GM19324 (cell line): ENCODE results near the gene STX8.

Experiments
- ATAC-seq: cut with Tn5 transposase; IDR thresholded peaks from one replicate; pipeline ENCODE4 v1.9.1; 2021; ENCODE audit warnings: mild to moderate bottlenecking, moderate library complexity; ENCODE audit not compliant: unreplicated experiment, low FRiP score

Gene STX8

GRCh38 chr17:9512323-9513168, 63.1 kb downstream of the STX8 start:
- ATAC-seq: no peak

GRCh38 chr17:9509236-9509816, 66.3 kb downstream of the STX8 start:
- ATAC-seq: no peak

GRCh38 chr17:9499041-9499440, 76.6 kb downstream of the STX8 start:
- ATAC-seq: no peak

- ATAC-seq: no peak
Observed at GRCh38 chr17:9498490-9498889, 77.1 kb downstream of the STX8 start.

GRCh38 chr17:9488556-9488955, 87.1 kb downstream of the STX8 start:
- no peak for ATAC-seq

- ATAC-seq: no peak
Observed at GRCh38 chr17:9487406-9487805, 88.2 kb downstream of the STX8 start.

- no peak for ATAC-seq
Observed at GRCh38 chr17:9484789-9485188, 90.8 kb downstream of the STX8 start.

GRCh38 chr17:9479964-9480363, 95.7 kb downstream of the STX8 start:
- ATAC-seq: no peak

- ATAC-seq: no peak
Observed at GRCh38 chr17:9478889-9479288, 96.7 kb downstream of the STX8 start.

- no peak for ATAC-seq
Observed at GRCh38 chr17:9475101-9475658, 100.4 kb downstream of the STX8 start.

GRCh38 chr17:9473711-9474110, 101.9 kb downstream of the STX8 start:
- no peak for ATAC-seq

GRCh38 chr17:9472541-9472940, 103.1 kb downstream of the STX8 start:
- ATAC-seq: no peak

GRCh38 chr17:9472094-9472493, 103.5 kb downstream of the STX8 start:
- no peak for ATAC-seq

- no peak for ATAC-seq
Observed at GRCh38 chr17:9470171-9470570, 105.4 kb downstream of the STX8 start.

- ATAC-seq: no peak
Observed at GRCh38 chr17:9468937-9469336, 106.7 kb downstream of the STX8 start.

- no peak for ATAC-seq
Observed at GRCh38 chr17:9468532-9468931, 107.1 kb downstream of the STX8 start.

- ATAC-seq: no peak
Observed at GRCh38 chr17:9467518-9467917, 108.1 kb downstream of the STX8 start.

- no peak for ATAC-seq
Observed at GRCh38 chr17:9465210-9465921, 110.3 kb downstream of the STX8 start.

- no peak for ATAC-seq
Observed at GRCh38 chr17:9457005-9457404, 118.6 kb downstream of the STX8 start.

- ATAC-seq: no peak
Observed at GRCh38 chr17:9456330-9456729, 119.3 kb downstream of the STX8 start.

GRCh38 chr17:9451934-9452333, 123.7 kb downstream of the STX8 start:
- ATAC-seq: no peak
